HEK293T (cell line): ENCODE measurements around the gene DARS1.

ENCODE experiments used
- BHLHE40 ChIP-seq: fragments of 450-650 bp; IDR thresholded peaks from 2 replicates; pipeline ENCODE4 v1.6.1; 2016; ENCODE audit warnings: mild to moderate bottlenecking, moderate library complexity, borderline replicate concordance
- ELF4 ChIP-seq: fragments of 450-650 bp; IDR thresholded peaks from 2 replicates; pipeline ENCODE4 v1.6.1; 2017; ENCODE audit warnings: antibody characterized with exemption
- FOXK2 ChIP-seq: fragments of 450-650 bp; IDR thresholded peaks from 2 replicates; pipeline ENCODE4 v1.6.1; 2016; ENCODE audit warnings: mild to moderate bottlenecking
- FOXM1 ChIP-seq: fragments of 450-650 bp; IDR thresholded peaks from 2 replicates; pipeline ENCODE4 v1.6.1; 2017; ENCODE audit warnings: mild to moderate bottlenecking, borderline replicate concordance
- HDGF ChIP-seq: fragments of 450-650 bp; IDR thresholded peaks from 2 replicates; pipeline ENCODE4 v1.6.1; 2017; ENCODE audit warnings: antibody characterized with exemption, borderline replicate concordance
- L3MBTL2 ChIP-seq: fragments of 450-650 bp; conservative IDR thresholded peaks from 2 replicates; pipeline ENCODE4 v1.6.1; 2016; ENCODE audit warnings: mild to moderate bottlenecking
- LEF1 ChIP-seq: fragments of 450-650 bp; IDR thresholded peaks from 2 replicates; pipeline ENCODE4 v1.6.1; 2017; ENCODE audit warnings: mild to moderate bottlenecking, borderline replicate concordance
- SP1 ChIP-seq: fragments of 450-650 bp; IDR thresholded peaks from 2 replicates; pipeline ENCODE4 v1.6.1; 2017
- SUZ12 ChIP-seq: fragments of 450-650 bp; IDR thresholded peaks from 2 replicates; pipeline ENCODE4 v1.6.1; 2016; ENCODE audit warnings: mild to moderate bottlenecking
- TARDBP ChIP-seq: fragments of 450-650 bp; IDR thresholded peaks from 2 replicates; pipeline ENCODE4 v1.6.1; 2016
- ZNF384 ChIP-seq: fragments of 450-650 bp; IDR thresholded peaks from 2 replicates; pipeline ENCODE4 v1.6.1; 2016

GRCh38 chr2:135936524-135936923 is 48.9 kb downstream of the DARS1 start:
- TF ChIP-seq L3MBTL2 (no peak), HDGF (no peak), SUZ12 (no peak), ELF4 (no peak), SP1 (no peak), FOXK2 (no peak), LEF1 (no peak), FOXM1 (no peak), ZNF384 (no peak), TARDBP (no peak), BHLHE40 (no peak)
